K562 (cell line): ENCODE data around the gene QARS1. TPM values are rescaled to one million over a fixed set of nuclear protein-coding genes. Genes with fewer than 3 reads are reported as not detected.

ENCODE experiments used
- ATAC-seq: fragments of 200-7000 bp; cut with Tn5 transposase; 3 replicates; pipeline ENCODE4 v1.9.1; 2020; ENCODE audit warnings: moderate library complexity
- BruUV-seq: library from RNA; stranded (reverse); fragments of 400-500 nt; replicated peaks from 2 replicates; lab custom pipeline; 2021; lab: Mats Ljungman, UMichigan
- CTCF ChIA-PET: fragments of 300-600 bp; formaldehyde crosslinking; extraction: SDS; loops from one replicate; lab custom pipeline; 2021; ENCODE audit warnings: low intra/inter-chr PET ratio; lab: Yijun Ruan, JAX
- POLR2A ChIA-PET: fragments of 300-600, 350-650 bp; sonication (Branson Sonifier 250); formaldehyde crosslinking; extraction: SDS; loops from one replicate; lab custom pipeline; 2021; ENCODE audit warnings: antibody characterized with exemption, inconsistent platforms; lab: Yijun Ruan, JAX
- DNase-seq, 4 experiments: peaks; one replicate each; pipeline versions ENCODE4 v3.0.0 to v3.0.0-alpha.2; 2011 to 2018; ENCODE audit warnings: low spot score in 3 of 4, mixed read lengths in 3 of 4; ENCODE audit errors: extremely low read depth in 1 of 4
- FAIRE-seq: peaks from 2 replicates; lab custom pipeline; 2011; peaks lifted over from hg19 to GRCh38; lab: Jason Lieb, UNC
- H2AFZ ChIP-seq: 2 replicates; pipeline ENCODE4 v1.6.0; 2011; ENCODE audit warnings: low read depth, low read length, control low read depth, inconsistent platforms
- H3K27ac ChIP-seq: fragments of 200-600 bp; 3 replicates; pipeline ENCODE4 v1.8.0; 2011; ENCODE audit warnings: low read depth, mild to moderate bottlenecking, control low read depth, inconsistent platforms, low read length, moderate library complexity, mixed read lengths; ENCODE audit errors: extremely low read depth
- H3K27me3 ChIP-seq, 2 experiments: fragments of 300-600 bp in 1 of 2; 2 replicates in 1 of 2; 3 replicates in 1 of 2; pipeline versions ENCODE4 v1.6.0 to v1.8.0; 2011; ENCODE audit warnings: inconsistent platforms in 2 of 2, low read length in 2 of 2, mild to moderate bottlenecking in 1 of 2, mixed read lengths in 1 of 2, moderate library complexity in 1 of 2; ENCODE audit not compliant: control insufficient read depth in 2 of 2, insufficient read depth in 2 of 2
- H3K36me3 ChIP-seq: fragments of 300-600 bp; 3 replicates; pipeline ENCODE4 v1.8.0; 2011; ENCODE audit warnings: mild to moderate bottlenecking, low read length, inconsistent platforms; ENCODE audit not compliant: control insufficient read depth, insufficient read depth
- H3K4me1 ChIP-seq, 2 experiments: fragments of 200-600 bp in 1 of 2; replicated peaks in 1 of 2; 2 replicates in 1 of 2; 3 replicates in 1 of 2; pipeline versions ENCODE4 v1.5.1 to v1.8.0; 2011; ENCODE audit warnings: inconsistent platforms in 2 of 2, low read length in 2 of 2, mild to moderate bottlenecking in 1 of 2, mixed read lengths in 1 of 2, moderate library complexity in 1 of 2; ENCODE audit not compliant: control insufficient read depth in 2 of 2, insufficient read depth in 2 of 2
- H3K4me2 ChIP-seq: 2 replicates; pipeline ENCODE4 v1.6.1; 2011; ENCODE audit warnings: low read length, control low read depth, inconsistent platforms, mixed read lengths; ENCODE audit not compliant: insufficient read depth
- H3K4me3 ChIP-seq: fragments of 200-600 bp; sonication (generic), shearing (Covaris generic); 2 replicates; pipeline ENCODE4 v1.5.1; 2016; ENCODE audit warnings: control low read depth, inconsistent platforms
- H3K79me2 ChIP-seq: fragments of 200-600 bp; 3 replicates; pipeline ENCODE4 v1.8.0; 2011; ENCODE audit warnings: low read length, inconsistent platforms; ENCODE audit not compliant: control insufficient read depth, insufficient read depth
- H3K9ac ChIP-seq, 2 experiments: 2 replicates each; pipeline versions ENCODE4 v1.6.0 to v1.6.1; 2011; ENCODE audit warnings: low read depth in 2 of 2, low read length in 2 of 2, control low read depth in 1 of 2, inconsistent platforms in 1 of 2, mild to moderate bottlenecking in 1 of 2, mixed read lengths in 1 of 2; ENCODE audit not compliant: insufficient read depth in 1 of 2
- H3K9me1 ChIP-seq: one replicate; pipeline ENCODE4 v1.6.0; 2011; ENCODE audit warnings: inconsistent platforms, mild to moderate bottlenecking, low read length, moderate library complexity; ENCODE audit not compliant: control insufficient read depth, insufficient read depth
- H3K9me3 ChIP-seq: replicated peaks from 2 replicates; pipeline ENCODE4 v1.5.1; 2011; ENCODE audit warnings: low read depth, low read length, inconsistent platforms; ENCODE audit not compliant: control insufficient read depth, insufficient read depth
- H4K20me1 ChIP-seq: replicated peaks from 2 replicates; pipeline ENCODE4 v1.6.1; 2011; ENCODE audit warnings: low read length, inconsistent platforms, mixed read lengths; ENCODE audit not compliant: control insufficient read depth, insufficient read depth
- GABPB2 ChIP-seq: fragments of 250-450 bp; sonication (Bioruptor Pico); conservative IDR thresholded peaks from 2 replicates; pipeline ENCODE4 v1.5.1; 2021; ENCODE audit warnings: mild to moderate bottlenecking
- HDAC1 ChIP-seq, 2 experiments: fragments of 450-650 bp; IDR thresholded peaks; 2 replicates each; pipeline ENCODE4 v1.6.1; 2016 to 2017; ENCODE audit warnings: inconsistent platforms in 1 of 2, mild to moderate bottlenecking in 1 of 2, moderate library complexity in 1 of 2
- MCM7 ChIP-seq, 2 experiments: fragments of 450-650 bp; IDR thresholded peaks; 2 replicates each; pipeline ENCODE4 v1.6.1; 2016 to 2018
- NFIX ChIP-seq: fragments of 250-450 bp; sonication (Bioruptor Pico); IDR thresholded peaks from 2 replicates; pipeline ENCODE4 v1.4.0; 2020; ENCODE audit warnings: low read depth, mild to moderate bottlenecking, moderate library complexity
- SRSF1 ChIP-seq: fragments of 200-400 bp; formaldehyde crosslinking; IDR thresholded peaks from 2 replicates; pipeline ENCODE4 v1.6.1; 2017; ENCODE audit warnings: mild to moderate bottlenecking, low read depth, low read length, moderate library complexity
- TBL1XR1 ChIP-seq, 2 experiments: IDR thresholded peaks; 2 replicates each; pipeline ENCODE4 v1.6.1; 2012; ENCODE audit warnings: improper control_type of control experiment in 2 of 2, low read length in 2 of 2, mild to moderate bottlenecking in 1 of 2
- TCF7 ChIP-seq: sonication (generic); IDR thresholded peaks from 2 replicates; pipeline ENCODE4 v1.6.1; 2016; ENCODE audit warnings: antibody characterized with exemption, borderline replicate concordance
- ZNF165 ChIP-seq: fragments of 250-450 bp; sonication (Bioruptor Pico); IDR thresholded peaks from 2 replicates; pipeline ENCODE4 v1.4.0; 2020; ENCODE audit warnings: borderline replicate concordance
- ZNF444 ChIP-seq: fragments of 250-450 bp; sonication (Bioruptor Pico); IDR thresholded peaks from 2 replicates; pipeline ENCODE4 v1.4.0; 2020; ENCODE audit warnings: mild to moderate bottlenecking, moderate library complexity
- ZSCAN32 ChIP-seq: fragments of 450-650 bp; formaldehyde crosslinking; IDR thresholded peaks from 2 replicates; pipeline ENCODE4 v1.4.0; 2020; ENCODE audit warnings: mild to moderate bottlenecking, moderate library complexity
- WGBS: fragments of 100-300 bp; shearing (Covaris generic); methylation state at CpG from one replicate; pipeline ENCODE4 v1.1.6; 2016; ENCODE audit warnings: low coverage, mixed read lengths; ENCODE audit not compliant: insufficient coverage; ENCODE audit errors: missing lambda C conversion rate; 5-methylcytosine and 5-hydroxymethylcytosine counted together
- in situ Hi-C: fragments of 300-500 bp; cut with MboI; formaldehyde crosslinking; loops from 4 replicates; pipeline ENCODE4 v1.15.0; 2018; ENCODE audit warnings: inconsistent platforms, mixed read lengths
- intact Hi-C: fragments of 100-400 bp; cut with micrococcal nuclease; formaldehyde crosslinking; loops from 2 replicates; pipeline ENCODE4 v1.14.2; 2022
- polyA plus RNA-seq, 8 experiments: library from polyadenylated mRNA; depleted of rRNA in 4 of 8; stranded (reverse) in 5 of 8; unstranded in 3 of 8; fragments of >200 nt; fragmentation: Nextera tagmentation in 2 of 8; fragmentation: Illumina TruSeq in 1 of 8; extraction: Ambion mirVana in 2 of 8; extraction: Trizol in 1 of 8; gene quantifications; 2 replicates each; pipeline versions ENCODE4 v1.2.1 to v1.2.3, GENCODE V29; 2011 to 2014; ENCODE audit warnings: inconsistent platforms in 1 of 8, missing spikeins in 1 of 8
- total RNA-seq, 7 experiments: library from RNA; depleted of rRNA in 6 of 7; stranded (reverse); fragments of >200 nt in 6 of 7; fragmentation: Illumina TruSeq in 2 of 7; extraction: Trizol in 2 of 7; gene quantifications; 2 replicates each; pipeline versions ENCODE4 v1.2.1 to v1.2.3, GENCODE V29; 2011 to 2021; ENCODE audit warnings: low replicate concordance in 1 of 7
- TF ChIP-seq, protein P1 (sequence below), 3 experiments: fragments of 200-800 bp in 1 of 3; sonication (Bioruptor generic) in 1 of 3; sonication (generic) in 1 of 3; formaldehyde crosslinking in 1 of 3; IDR thresholded peaks; 2 replicates each; pipeline versions ENCODE4 v1.6.1 to v1.8.0; 2016 to 2022; ENCODE audit warnings: mild to moderate bottlenecking in 2 of 3, missing compliant biosample characterization in 2 of 3, missing genetic modification characterization in 2 of 3, missing genetic modification reagents in 1 of 3

QARS1 gene
- total and polyA plus RNA-seq, 9 of the 15 experiments (the other 6 are each of a cell fraction or from before 2014, with no cell fraction given) = 148 to 310 (median 273) TPM

GRCh38 chr3:49148159-49148558, 43.6 kb upstream of the QARS1 start:
- WGBS = 33% methylated on average over 2 of the region's 5 CpGs
- in situ Hi-C loops = no loop called here
- no peaks in the 10 kb centered on the region for H3K9me3 ChIP-seq
- H3K27ac ChIP-seq = no peak overlapping the region
- no peak for DNase-seq
- BruUV-seq = no TSS peak
- no peak for FAIRE-seq
- CTCF ChIA-PET = no interaction called here
- intact Hi-C loops = no loop called here
- no peak overlapping the region for H2AFZ ChIP-seq
- H3K9ac ChIP-seq = peak overlapping the region in 1 of 2 experiments; percentile 52; a peak in 1 of 4 replicates
- no peaks in the 10 kb centered on the region; a peak in 1 of 5 replicates for H3K4me1 ChIP-seq
- no peak overlapping the region for H3K4me2 ChIP-seq
- no peaks in the 10 kb centered on the region for H3K27me3 ChIP-seq
- H4K20me1 ChIP-seq = no peaks in the 10 kb centered on the region
- H3K36me3 ChIP-seq = no peaks in the 10 kb centered on the region
- H3K79me2 ChIP-seq = no peaks in the 10 kb centered on the region
- no peaks in the 10 kb centered on the region for H3K9me1 ChIP-seq
- ATAC-seq = no peak; the same call in 2 of the 3 replicates
- TF ChIP-seq MCM7 (IDR thresholded peaks at IDR 0.05) (no peak), HDAC1 (IDR thresholded peaks at IDR 0.05) (no peak), ZSCAN32 (CRISPR knock-in tag) (no peak), SRSF1 (no peak), GABPB2 (CRISPR knock-in tag) (no peak), ZNF165 (CRISPR knock-in tag) (no peak), ZNF444 (CRISPR knock-in tag) (no peak), TBL1XR1 (IDR thresholded peaks at IDR 0.05; ENCODE audit: low read length in 2 of 2) (no peak), TCF7 (no peak), NFIX (CRISPR knock-in tag) (no peak)
- TF ChIP-seq, protein P1, sequence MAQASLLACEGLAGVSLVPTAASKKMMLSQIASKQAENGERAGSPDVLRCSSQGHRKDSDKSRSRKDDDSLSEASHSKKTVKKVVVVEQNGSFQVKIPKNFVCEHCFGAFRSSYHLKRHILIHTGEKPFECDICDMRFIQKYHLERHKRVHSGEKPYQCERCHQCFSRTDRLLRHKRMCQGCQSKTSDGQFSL (CRISPR knock-in tag; IDR thresholded peaks at IDR 0.05) = no peak
- TF ChIP-seq, protein P1 (tag; IDR thresholded peaks at IDR 0.05) = no peak
- TF ChIP-seq, all 486 proteins: peak for 0
- no peak overlapping the region for H3K4me3 ChIP-seq
- POLR2A ChIA-PET = interaction anchor here (0.6 kb wide), 2 partner anchors 149 to 406 kb away, joined by 3 to 4 read pairs; partner anchors contain the start of gene BSN
